SKM-1 (cell line): ENCODE results near the gene SLC28A3.

Source experiments
- DNase-seq: peaks from one replicate; lab custom pipeline; 2025; ENCODE audit not compliant: unreplicated experiment; lab: John Stamatoyannopoulos, UW

SLC28A3 gene

GRCh38 chr9:84254972-84255371, 85.6 kb downstream of the SLC28A3 start:
- no peak for DNase-seq

DNA sequence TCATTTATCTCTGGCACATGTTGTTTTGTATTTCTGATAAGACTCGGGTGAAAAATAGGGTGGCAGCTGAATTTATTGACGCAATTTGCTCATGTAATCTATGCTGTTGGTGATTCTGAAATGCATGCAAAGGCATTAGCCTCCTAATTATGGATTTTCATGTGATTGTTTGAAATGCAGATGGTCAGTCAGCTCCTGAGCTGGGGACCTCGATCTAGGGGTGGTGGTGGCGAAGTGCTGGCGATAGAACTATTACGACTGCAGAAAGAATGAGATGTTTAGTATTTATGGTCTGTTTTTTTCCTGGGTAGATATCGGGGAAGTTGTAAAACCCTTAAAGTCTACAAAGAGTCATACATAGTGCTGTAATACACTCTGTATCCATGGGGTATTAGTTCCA, 88.6 kb downstream of the SLC28A3 start:
- no peak for DNase-seq

GRCh38 chr9:84241817-84242373, 98.7 kb downstream of the SLC28A3 start:
- DNase-seq: no peak

DNA sequence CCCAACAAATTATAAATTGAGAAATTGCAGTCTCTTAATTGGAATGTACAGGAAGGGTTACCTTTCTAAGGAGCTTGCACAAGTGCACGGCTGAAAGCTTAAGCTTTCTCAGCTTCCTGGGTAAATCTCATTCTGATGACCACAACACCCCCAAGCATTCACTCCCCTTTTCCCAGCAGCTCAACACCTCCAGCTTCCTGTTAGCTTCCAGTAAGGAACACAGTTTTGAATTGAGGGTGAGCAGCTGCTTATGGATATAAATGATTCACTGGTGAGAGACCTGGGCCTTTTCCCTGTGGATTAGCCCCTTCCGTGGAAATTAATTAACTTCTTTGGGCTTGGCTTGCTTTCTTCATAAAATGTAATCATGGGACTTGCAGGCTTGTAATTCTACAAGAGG, 101.2 kb downstream of the SLC28A3 start:
- no peak for DNase-seq

DNA sequence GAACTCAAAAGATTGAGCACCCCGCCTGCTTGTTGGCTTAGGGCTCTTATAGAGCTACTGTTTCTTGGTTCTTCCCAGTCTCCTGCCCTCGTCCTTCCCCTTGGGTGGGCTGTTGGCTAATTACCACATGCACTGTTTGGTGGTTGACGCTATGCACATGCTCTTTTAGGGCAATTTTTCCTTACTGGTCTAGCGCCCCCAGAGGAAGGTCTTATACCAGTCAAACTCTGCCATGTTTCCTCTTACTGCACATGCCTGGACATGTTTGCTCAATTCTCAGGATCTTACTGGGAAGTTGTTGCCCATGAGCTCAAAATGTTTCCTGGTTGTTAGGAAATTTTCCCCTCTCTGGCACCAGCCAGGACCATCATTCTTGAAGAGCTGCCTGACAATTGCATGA, 101.9 kb downstream of the SLC28A3 start:
- no peak for DNase-seq

- no peak for DNase-seq
Observed at GRCh38 chr9:84235511-84235910, 105.0 kb downstream of the SLC28A3 start.

- DNase-seq: no peak
Observed at GRCh38 chr9:84230355-84231145, 110.0 kb downstream of the SLC28A3 start.

GRCh38 chr9:84229191-84229590, 111.4 kb downstream of the SLC28A3 start:
- no peak for DNase-seq

GRCh38 chr9:84228130-84228720, 112.3 kb downstream of the SLC28A3 start:
- DNase-seq: no peak

GRCh38 chr9:84226126-84226525, 114.4 kb downstream of the SLC28A3 start:
- DNase-seq: no peak
